OCI-LY1 (cell line): ENCODE measurements around the gene HNRNPC.

Source experiments
- H2AFZ ChIP-seq: fragments of 200-600 bp; sonication (generic), shearing (Covaris generic); 2 replicates; pipeline ENCODE4 v1.6.0; 2014; ENCODE audit warnings: antibody characterized with exemption, mild to moderate bottlenecking, low read length
- H3F3A ChIP-seq: fragments of 200-600 bp; sonication (generic), shearing (Covaris generic); 2 replicates; pipeline ENCODE4 v1.6.0; 2014; ENCODE audit warnings: mild to moderate bottlenecking, antibody characterized with exemption, low read length, moderate library complexity; ENCODE audit not compliant: insufficient read depth
- H3K27ac ChIP-seq: fragments of 200-600 bp; sonication (generic); 2 replicates; pipeline ENCODE4 v1.5.1; 2014; ENCODE audit warnings: low read length, mixed run types, mild to moderate bottlenecking, low read depth; ENCODE audit not compliant: poor library complexity, severe bottlenecking
- H3K27me3 ChIP-seq: fragments of 200-600 bp; sonication (generic); 2 replicates; pipeline ENCODE4 v1.6.0; 2014; ENCODE audit warnings: antibody characterized with exemption, mild to moderate bottlenecking, low read length, moderate library complexity; ENCODE audit not compliant: insufficient read depth
- H3K36me3 ChIP-seq: fragments of 200-600 bp; sonication (generic); 2 replicates; pipeline ENCODE4 v1.6.1; 2014; ENCODE audit warnings: mild to moderate bottlenecking, antibody characterized with exemption, low read length, moderate library complexity, mixed read lengths; ENCODE audit not compliant: insufficient read depth
- H3K4me1 ChIP-seq: fragments of 200-600 bp; sonication (generic); 2 replicates; pipeline ENCODE4 v1.5.1; 2014; ENCODE audit warnings: mild to moderate bottlenecking, low read length, moderate library complexity; ENCODE audit not compliant: insufficient read depth, severe bottlenecking
- H3K4me2 ChIP-seq: fragments of 200-600 bp; sonication (generic), shearing (Covaris generic); 2 replicates; pipeline ENCODE4 v1.6.1; 2014; ENCODE audit warnings: low read length
- H3K4me3 ChIP-seq: fragments of 200-600 bp; sonication (generic); 2 replicates; pipeline ENCODE4 v1.5.1; 2014; ENCODE audit warnings: low read length, low read depth, mild to moderate bottlenecking, mixed read lengths; ENCODE audit not compliant: poor library complexity, severe bottlenecking
- H3K79me2 ChIP-seq: fragments of 200-600 bp; shearing (Covaris generic); 2 replicates; pipeline ENCODE4 v1.6.1; 2016; ENCODE audit warnings: mixed run types, low read length, mixed read lengths; ENCODE audit not compliant: insufficient read depth
- H3K9ac ChIP-seq: fragments of 200-600 bp; sonication (generic), shearing (Covaris generic); 2 replicates; pipeline ENCODE4 v1.6.1; 2014; ENCODE audit warnings: mild to moderate bottlenecking, low read length, mixed read lengths
- H3K9me2 ChIP-seq: fragments of 200-600 bp; sonication (generic), shearing (Covaris generic); 2 replicates; pipeline ENCODE4 v1.6.1; 2014; ENCODE audit warnings: low read depth, mild to moderate bottlenecking, low read length, mixed read lengths
- H3K9me3 ChIP-seq: fragments of 200-600 bp; shearing (Covaris generic); 2 replicates; pipeline ENCODE4 v1.6.1; 2014; ENCODE audit warnings: low read length, mixed read lengths
- H4K20me1 ChIP-seq: fragments of 200-600 bp; sonication (generic), shearing (Covaris generic); 2 replicates; pipeline ENCODE4 v1.6.0; 2016; ENCODE audit warnings: mild to moderate bottlenecking, low read length; ENCODE audit not compliant: insufficient read depth
- EZH2 ChIP-seq: fragments of 200-600 bp; sonication (generic), shearing (Covaris generic); IDR thresholded peaks from 2 replicates; pipeline ENCODE4 v1.8.0; 2017; ENCODE audit warnings: borderline replicate concordance, mixed run types, mild to moderate bottlenecking, antibody characterized with exemption, low read length, moderate library complexity, mixed read lengths
- TF ChIP-seq, protein P1 (sequence below): fragments of 200-600 bp; sonication (generic), shearing (Covaris generic); IDR thresholded peaks from 2 replicates; pipeline ENCODE4 v1.5.1; 2017; ENCODE audit warnings: mild to moderate bottlenecking, antibody characterized with exemption, low read length, moderate library complexity, mixed read lengths

The HNRNPC gene

DNA sequence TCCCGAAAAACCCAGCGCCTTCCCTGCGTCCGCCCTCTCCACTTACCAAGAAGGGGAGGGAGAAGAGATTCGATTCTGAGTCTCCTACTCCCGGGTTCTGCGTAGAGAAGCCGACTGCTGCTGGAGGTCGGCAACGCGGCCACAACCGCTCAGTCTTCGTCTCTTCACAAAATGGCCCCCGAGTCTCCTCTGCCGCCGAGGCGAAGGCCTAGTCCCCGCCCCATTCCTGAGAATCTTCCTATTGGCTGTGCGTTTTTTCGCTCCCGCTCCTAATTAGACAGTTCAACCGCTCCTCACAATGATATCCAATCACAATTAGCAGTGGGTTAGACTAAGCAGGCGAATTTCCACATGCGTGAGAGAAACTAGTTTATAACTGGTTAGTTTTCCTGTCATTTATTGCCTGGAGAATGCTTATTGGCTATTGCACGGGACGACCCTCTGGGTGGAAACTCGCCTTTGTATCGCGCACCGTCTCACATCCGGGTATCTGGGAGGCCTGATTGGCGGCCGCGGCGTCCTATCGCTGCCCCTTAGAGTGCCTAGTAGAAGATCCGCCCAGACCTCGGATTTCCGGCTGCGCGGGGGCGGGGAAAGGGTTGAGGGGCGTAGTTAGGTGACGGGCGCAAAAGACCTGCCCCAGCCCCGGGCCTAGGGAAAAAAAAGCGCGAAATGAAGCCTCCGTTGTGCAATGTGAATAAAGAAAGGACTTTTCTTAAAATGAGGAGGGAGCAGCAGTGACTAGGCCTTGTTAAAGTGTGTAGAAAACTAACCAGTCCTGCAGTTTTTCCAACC lies at the start of gene HNRNPC:
Gene HNRNPC (minus strand): TSS at position 191 of the 795 bp plus-strand sequence. CDS start 35,249 bp downstream, outside the sequence.
- peak within 1 kb of the TSS; percentile 99 for H3K9ac ChIP-seq
- H3F3A ChIP-seq = 0 out of 2 replicates have a peak, but pooled peaks cover under 1% of the 10 kb centered on the region
- H3K27me3 ChIP-seq = no peaks in the 10 kb centered on the region
- H3K9me3 ChIP-seq = no peaks in the 10 kb centered on the region
- H3K9me2 ChIP-seq = no peaks in the 10 kb centered on the region
- H3K79me2 ChIP-seq = peaks cover 48% of the 10 kb centered on the region
- H2AFZ ChIP-seq = peak within 1 kb of the TSS; percentile 20; the same call in 1 of the 2 replicates
- H3K36me3 ChIP-seq = peaks cover 45% of the 10 kb centered on the region
- H4K20me1 ChIP-seq = peaks cover 5% of the 10 kb centered on the region; the same call in 1 of the 2 replicates
- peak within 1 kb of the TSS; percentile 98 for H3K4me3 ChIP-seq
- peak within 1 kb of the TSS; percentile 91 for H3K27ac ChIP-seq
- H3K4me2 ChIP-seq = peak within 1 kb of the TSS; percentile 82
- peaks cover 46% of the 10 kb centered on the region for H3K4me1 ChIP-seq
- TF ChIP-seq, protein P1, sequence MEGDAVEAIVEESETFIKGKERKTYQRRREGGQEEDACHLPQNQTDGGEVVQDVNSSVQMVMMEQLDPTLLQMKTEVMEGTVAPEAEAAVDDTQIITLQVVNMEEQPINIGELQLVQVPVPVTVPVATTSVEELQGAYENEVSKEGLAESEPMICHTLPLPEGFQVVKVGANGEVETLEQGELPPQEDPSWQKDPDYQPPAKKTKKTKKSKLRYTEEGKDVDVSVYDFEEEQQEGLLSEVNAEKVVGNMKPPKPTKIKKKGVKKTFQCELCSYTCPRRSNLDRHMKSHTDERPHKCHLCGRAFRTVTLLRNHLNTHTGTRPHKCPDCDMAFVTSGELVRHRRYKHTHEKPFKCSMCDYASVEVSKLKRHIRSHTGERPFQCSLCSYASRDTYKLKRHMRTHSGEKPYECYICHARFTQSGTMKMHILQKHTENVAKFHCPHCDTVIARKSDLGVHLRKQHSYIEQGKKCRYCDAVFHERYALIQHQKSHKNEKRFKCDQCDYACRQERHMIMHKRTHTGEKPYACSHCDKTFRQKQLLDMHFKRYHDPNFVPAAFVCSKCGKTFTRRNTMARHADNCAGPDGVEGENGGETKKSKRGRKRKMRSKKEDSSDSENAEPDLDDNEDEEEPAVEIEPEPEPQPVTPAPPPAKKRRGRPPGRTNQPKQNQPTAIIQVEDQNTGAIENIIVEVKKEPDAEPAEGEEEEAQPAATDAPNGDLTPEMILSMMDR = no peak
- no peak for TF ChIP-seq EZH2

DNA sequence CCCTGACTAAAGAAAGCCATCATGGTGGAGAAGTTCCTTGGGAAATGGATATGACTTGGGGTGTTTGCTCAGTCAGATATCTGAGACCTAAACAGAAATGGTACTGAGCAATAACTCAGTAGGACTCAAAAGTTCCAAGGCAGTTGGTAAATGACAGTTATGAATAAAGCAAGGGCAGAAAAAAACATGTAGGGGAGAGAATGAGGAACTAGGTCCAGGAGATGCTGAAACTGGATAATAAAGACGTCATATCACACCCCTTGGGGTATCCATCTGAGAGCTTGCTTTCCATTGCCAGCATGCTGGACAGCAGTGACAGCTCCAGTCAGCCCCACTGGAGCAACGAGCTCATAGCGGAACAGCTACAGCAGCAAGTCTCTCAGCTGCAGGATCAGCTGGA lies 48.2 kb upstream of the HNRNPC start:
- peak overlapping the region; percentile 53; the same call in 1 of the 2 replicates for H3K4me2 ChIP-seq
- TF ChIP-seq EZH2 = no peak
- TF ChIP-seq, protein P1 = no peak
- no peaks in the 10 kb centered on the region for H3K9me3 ChIP-seq
- H3K4me1 ChIP-seq = peaks cover 25% of the 10 kb centered on the region
- no peaks in the 10 kb centered on the region for H3K9me2 ChIP-seq
- no peaks in the 10 kb centered on the region for H4K20me1 ChIP-seq
- H3K27me3 ChIP-seq = no peaks in the 10 kb centered on the region; the same call in 1 of the 2 replicates
- H3K9ac ChIP-seq = no peak overlapping the region; the same call in 1 of the 2 replicates
- no peaks in the 10 kb centered on the region for H3K79me2 ChIP-seq
- H3K4me3 ChIP-seq = no peak overlapping the region
- H3K36me3 ChIP-seq = no peaks in the 10 kb centered on the region
- H2AFZ ChIP-seq = peak overlapping the region; percentile 81; the same call in 1 of the 2 replicates
- peak overlapping the region; percentile 69 for H3K27ac ChIP-seq
- H3F3A ChIP-seq = no peaks in the 10 kb centered on the region; the same call in none of the 2 replicates

DNA sequence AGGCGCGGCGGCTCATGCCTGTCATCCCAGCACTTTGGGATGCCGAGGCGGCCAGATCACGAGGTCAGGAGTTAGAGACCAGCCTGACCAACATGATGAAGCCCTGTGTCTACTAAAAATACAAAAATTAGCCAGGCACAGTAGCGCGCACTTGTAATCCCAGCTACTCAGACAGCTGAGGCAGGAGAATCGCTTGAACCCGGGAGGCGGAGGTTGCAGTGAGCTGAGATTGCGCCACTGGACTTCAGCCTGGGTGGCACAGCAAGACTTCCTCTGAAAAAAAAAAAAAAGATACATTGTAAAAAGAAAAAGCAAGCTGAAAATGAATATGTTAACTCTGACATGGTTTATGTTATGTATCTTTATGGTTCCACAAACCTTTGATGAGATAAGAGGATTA lies 44.3 kb upstream of the HNRNPC start:
- Histone ChIP-seq H3K36me3 (no peaks in the 10 kb centered on the region), H3K4me1 (peaks cover 21% of the 10 kb centered on the region), H3F3A (no peaks in the 10 kb centered on the region; the same call in 1 of the 2 replicates), H3K27ac (no peak overlapping the region), H2AFZ (no peak overlapping the region), H3K9me2 (no peaks in the 10 kb centered on the region), H4K20me1 (no peaks in the 10 kb centered on the region), H3K9ac (no peak overlapping the region), H3K4me2 (no peak overlapping the region), H3K27me3 (no peaks in the 10 kb centered on the region; the same call in 1 of the 2 replicates), H3K4me3 (no peak overlapping the region), H3K9me3 (no peaks in the 10 kb centered on the region), H3K79me2 (no peaks in the 10 kb centered on the region)
- TF ChIP-seq, protein P1 = no peak
- no peak for TF ChIP-seq EZH2
